ENCODE data around the gene FAM204A.

The FAM204A gene

DNA sequence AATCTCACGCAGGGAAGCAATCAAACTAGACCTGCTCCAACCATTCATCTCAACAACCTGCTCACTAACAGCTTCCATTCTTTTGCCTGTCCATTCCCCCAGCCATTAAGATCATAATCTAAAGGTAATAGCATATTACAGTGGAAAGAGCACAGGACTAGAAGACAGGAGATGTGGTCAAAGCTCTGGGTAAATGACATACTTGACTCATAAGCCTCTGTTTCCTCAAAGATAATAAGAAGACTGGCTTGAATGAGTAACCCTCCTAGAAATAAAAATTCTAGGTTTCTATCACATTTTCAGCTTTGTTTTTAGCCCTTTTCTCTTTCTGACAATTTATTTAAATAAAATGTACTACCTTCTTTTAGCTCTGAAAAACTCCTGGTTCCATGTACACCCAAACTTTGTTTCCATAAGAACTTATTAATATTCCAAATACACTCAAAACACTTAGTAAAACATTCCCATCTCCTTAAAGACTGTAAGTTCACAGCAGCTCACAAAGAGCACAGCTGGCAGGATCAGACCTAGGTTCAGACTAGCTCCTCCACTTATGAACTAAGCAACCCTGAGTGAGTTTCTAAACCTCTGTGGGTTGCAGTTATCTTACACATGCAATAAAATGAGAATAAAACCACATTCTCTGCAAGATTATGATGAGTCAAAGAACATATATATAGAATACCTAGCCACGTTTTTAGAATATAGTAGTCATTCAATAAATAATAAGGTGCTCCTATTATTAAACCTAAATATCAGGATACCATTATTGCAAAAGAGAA lies 11.6 kb downstream of the FAM204A start:
- TF ChIP-seq, protein P1, sequence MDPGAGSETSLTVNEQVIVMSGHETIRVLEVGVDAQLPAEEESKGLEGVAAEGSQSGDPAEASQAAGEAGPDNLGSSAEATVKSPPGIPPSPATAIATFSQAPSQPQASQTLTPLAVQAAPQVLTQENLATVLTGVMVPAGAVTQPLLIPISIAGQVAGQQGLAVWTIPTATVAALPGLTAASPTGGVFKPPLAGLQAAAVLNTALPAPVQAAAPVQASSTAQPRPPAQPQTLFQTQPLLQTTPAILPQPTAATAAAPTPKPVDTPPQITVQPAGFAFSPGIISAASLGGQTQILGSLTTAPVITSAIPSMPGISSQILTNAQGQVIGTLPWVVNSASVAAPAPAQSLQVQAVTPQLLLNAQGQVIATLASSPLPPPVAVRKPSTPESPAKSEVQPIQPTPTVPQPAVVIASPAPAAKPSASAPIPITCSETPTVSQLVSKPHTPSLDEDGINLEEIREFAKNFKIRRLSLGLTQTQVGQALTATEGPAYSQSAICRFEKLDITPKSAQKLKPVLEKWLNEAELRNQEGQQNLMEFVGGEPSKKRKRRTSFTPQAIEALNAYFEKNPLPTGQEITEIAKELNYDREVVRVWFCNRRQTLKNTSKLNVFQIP (CRISPR knock-in tag; IDR thresholded peaks at IDR 0.05; ENCODE audit: borderline replicate concordance, low read depth), result no peak
- TF ChIP-seq, protein P2, sequence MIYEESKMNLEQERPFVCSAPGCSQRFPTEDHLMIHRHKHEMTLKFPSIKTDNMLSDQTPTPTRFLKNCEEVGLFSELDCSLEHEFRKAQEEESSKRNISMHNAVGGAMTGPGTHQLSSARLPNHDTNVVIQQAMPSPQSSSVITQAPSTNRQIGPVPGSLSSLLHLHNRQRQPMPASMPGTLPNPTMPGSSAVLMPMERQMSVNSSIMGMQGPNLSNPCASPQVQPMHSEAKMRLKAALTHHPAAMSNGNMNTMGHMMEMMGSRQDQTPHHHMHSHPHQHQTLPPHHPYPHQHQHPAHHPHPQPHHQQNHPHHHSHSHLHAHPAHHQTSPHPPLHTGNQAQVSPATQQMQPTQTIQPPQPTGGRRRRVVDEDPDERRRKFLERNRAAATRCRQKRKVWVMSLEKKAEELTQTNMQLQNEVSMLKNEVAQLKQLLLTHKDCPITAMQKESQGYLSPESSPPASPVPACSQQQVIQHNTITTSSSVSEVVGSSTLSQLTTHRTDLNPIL (CRISPR knock-in tag; IDR thresholded peaks at IDR 0.05; ENCODE audit: low read depth), result no peak
- TF ChIP-seq CSDC2 (CRISPR knock-in tag; IDR thresholded peaks at IDR 0.05) (no peak), ZFP30 (CRISPR knock-in tag; IDR thresholded peaks at IDR 0.05) (no peak), ZNF8 (CRISPR knock-in tag; IDR thresholded peaks at IDR 0.05) (no peak), ESRRG (CRISPR knock-in tag; IDR thresholded peaks at IDR 0.05) (no peak)
- TF ChIP-seq, protein P3, sequence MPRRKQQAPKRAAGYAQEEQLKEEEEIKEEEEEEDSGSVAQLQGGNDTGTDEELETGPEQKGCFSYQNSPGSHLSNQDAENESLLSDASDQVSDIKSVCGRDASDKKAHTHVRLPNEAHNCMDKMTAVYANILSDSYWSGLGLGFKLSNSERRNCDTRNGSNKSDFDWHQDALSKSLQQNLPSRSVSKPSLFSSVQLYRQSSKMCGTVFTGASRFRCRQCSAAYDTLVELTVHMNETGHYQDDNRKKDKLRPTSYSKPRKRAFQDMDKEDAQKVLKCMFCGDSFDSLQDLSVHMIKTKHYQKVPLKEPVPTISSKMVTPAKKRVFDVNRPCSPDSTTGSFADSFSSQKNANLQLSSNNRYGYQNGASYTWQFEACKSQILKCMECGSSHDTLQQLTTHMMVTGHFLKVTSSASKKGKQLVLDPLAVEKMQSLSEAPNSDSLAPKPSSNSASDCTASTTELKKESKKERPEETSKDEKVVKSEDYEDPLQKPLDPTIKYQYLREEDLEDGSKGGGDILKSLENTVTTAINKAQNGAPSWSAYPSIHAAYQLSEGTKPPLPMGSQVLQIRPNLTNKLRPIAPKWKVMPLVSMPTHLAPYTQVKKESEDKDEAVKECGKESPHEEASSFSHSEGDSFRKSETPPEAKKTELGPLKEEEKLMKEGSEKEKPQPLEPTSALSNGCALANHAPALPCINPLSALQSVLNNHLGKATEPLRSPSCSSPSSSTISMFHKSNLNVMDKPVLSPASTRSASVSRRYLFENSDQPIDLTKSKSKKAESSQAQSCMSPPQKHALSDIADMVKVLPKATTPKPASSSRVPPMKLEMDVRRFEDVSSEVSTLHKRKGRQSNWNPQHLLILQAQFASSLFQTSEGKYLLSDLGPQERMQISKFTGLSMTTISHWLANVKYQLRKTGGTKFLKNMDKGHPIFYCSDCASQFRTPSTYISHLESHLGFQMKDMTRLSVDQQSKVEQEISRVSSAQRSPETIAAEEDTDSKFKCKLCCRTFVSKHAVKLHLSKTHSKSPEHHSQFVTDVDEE (CRISPR knock-in tag; IDR thresholded peaks at IDR 0.05), result no peak
- ATAC-seq, result no peak

DNA sequence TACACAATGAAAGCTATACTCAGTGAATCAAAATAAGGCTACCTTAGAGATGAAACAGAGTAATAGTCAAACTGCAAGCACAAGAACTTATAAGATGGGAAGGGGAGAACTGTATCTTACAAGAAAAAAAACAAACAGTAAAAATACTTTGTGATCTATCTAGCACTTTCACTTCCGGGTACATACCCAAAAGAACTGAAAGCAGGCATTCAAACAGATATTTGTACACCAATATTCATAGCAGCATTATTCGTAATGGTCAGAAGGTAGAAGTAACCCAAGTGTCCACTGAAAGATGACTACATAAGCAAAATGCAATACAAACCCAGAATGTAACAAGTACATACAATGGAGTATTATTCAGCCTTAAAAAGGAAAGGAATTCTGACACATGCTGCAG lies 18.0 kb downstream of the FAM204A start:
- ATAC-seq, result no peak
- TF ChIP-seq, protein P4, sequence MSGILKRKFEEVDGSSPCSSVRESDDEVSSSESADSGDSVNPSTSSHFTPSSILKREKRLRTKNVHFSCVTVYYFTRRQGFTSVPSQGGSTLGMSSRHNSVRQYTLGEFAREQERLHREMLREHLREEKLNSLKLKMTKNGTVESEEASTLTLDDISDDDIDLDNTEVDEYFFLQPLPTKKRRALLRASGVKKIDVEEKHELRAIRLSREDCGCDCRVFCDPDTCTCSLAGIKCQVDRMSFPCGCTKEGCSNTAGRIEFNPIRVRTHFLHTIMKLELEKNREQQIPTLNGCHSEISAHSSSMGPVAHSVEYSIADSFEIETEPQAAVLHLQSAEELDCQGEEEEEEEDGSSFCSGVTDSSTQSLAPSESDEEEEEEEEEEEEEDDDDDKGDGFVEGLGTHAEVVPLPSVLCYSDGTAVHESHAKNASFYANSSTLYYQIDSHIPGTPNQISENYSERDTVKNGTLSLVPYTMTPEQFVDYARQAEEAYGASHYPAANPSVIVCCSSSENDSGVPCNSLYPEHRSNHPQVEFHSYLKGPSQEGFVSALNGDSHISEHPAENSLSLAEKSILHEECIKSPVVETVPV (CRISPR knock-in tag; IDR thresholded peaks at IDR 0.05), result no peak
- no peak for TF ChIP-seq ZFP3 (CRISPR knock-in tag; IDR thresholded peaks at IDR 0.05)
- TF ChIP-seq, protein P1 (CRISPR knock-in tag; IDR thresholded peaks at IDR 0.05; ENCODE audit: borderline replicate concordance, low read depth), result no peak
- no peak for TF ChIP-seq PPARA (CRISPR knock-in tag; IDR thresholded peaks at IDR 0.05; ENCODE audit: borderline replicate concordance)
- TF ChIP-seq SNAI2 (CRISPR knock-in tag; IDR thresholded peaks at IDR 0.05), result no peak
- TF ChIP-seq ZNF565 (CRISPR knock-in tag; conservative IDR thresholded peaks at IDR 0.05; ENCODE audit: low read depth), result no peak
- TF ChIP-seq CSDC2 (CRISPR knock-in tag; IDR thresholded peaks at IDR 0.05), result no peak
- TF ChIP-seq, protein P3 (CRISPR knock-in tag; IDR thresholded peaks at IDR 0.05), result no peak
- TF ChIP-seq RARB (CRISPR knock-in tag; IDR thresholded peaks at IDR 0.05), result no peak
- no peak for TF ChIP-seq ARNTL (CRISPR knock-in tag; IDR thresholded peaks at IDR 0.05; ENCODE audit: borderline replicate concordance, low read depth)
- TF ChIP-seq ZNF8 (CRISPR knock-in tag; IDR thresholded peaks at IDR 0.05), result no peak
